Measurements from ENCODE around the gene RGL4.
"Not testable (repeated sequence)": the region's sequence is repeated elsewhere in the genome, so short reads cannot be mapped to it uniquely, and the experiment has no call there.

RGL4 gene

DNA sequence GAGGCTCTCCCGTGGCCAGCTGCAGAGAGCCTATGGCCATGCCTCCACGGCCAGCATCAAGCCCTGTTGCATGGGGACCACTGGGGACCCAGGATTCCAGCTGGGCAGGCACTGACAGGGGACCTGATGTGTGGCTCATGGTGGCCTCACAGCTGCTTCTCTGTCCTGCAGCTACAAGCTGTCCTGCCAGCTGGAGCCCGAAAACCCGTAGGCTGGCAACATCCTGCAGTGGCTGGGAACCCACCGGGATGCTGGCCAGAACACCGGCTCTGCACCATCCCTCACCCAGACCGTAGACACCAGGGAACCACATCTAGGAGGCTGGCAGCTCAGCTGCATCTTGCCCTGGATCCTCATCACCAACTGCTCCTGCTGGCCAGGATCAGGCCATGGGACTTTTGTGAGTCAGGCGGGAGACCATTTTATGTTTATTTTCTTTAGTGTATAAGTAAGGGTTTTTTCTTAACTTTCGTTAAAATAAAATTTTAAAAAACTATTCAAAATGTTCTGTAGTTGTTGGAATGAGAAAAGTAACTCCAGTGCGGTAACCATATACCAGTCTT, 7.9 kb downstream of the RGL4 start:
- DNase-seq (ENCODE audit: low spot score): no peak

DNA sequence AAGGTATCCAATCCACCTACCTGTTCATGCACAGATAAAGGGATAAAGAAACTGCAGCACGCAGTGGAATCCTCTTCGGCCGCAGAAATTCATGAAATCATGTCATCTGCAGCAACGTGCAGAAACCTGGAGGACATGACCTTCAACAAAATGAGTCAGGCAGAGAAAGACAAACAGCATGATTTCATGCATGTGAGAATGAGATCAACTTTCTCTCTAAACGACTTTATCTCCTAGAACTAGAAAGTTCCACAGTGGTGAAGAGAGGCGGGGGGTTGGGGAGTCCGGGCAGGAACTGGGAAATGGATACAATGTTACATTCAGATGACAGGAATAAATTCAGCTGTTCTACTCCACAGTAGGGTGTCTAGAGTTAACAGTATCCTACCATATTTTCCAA, 9.9 kb downstream of the RGL4 start:
- no peak for DNase-seq (ENCODE audit: low spot score)

DNA sequence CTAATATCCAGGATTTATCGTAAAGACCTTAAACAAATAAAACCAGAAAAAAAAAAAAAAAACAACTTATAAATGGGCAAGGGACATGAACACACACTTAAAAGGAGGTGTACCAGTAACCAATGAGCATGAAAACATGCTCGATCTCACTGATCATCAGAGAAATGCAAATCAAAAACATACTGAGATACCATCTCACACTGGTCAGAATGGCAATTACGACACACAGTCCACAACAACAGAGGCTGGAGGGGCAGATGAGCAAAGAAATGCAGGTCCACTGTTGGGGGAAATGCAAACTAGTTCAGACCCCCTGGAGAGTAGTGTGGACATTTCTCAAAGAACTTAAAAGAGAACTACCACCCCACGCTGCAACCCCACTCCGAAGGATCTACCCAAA, 13.2 kb downstream of the RGL4 start:
- no peak for DNase-seq (ENCODE audit: low spot score)

DNA sequence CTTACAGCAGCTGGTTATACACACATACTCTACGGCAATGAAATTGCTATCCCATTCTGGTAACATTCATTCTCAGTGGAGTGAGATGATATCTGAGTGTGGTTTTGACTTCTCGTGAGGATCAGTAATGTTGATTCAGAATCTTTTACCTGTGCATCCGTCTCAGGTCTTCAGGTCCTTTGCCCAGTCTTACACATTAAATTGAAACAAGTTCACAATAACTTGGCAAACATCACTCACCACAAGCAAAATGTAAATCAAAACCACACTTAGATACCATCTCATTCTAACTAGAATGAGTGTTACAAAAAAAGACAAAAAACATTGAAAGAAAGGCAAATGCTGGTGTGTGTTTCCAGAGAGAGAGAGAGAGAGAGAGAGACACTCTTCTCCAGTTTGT, 14.0 kb downstream of the RGL4 start:
- DNase-seq (ENCODE audit: low spot score): no peak

DNA sequence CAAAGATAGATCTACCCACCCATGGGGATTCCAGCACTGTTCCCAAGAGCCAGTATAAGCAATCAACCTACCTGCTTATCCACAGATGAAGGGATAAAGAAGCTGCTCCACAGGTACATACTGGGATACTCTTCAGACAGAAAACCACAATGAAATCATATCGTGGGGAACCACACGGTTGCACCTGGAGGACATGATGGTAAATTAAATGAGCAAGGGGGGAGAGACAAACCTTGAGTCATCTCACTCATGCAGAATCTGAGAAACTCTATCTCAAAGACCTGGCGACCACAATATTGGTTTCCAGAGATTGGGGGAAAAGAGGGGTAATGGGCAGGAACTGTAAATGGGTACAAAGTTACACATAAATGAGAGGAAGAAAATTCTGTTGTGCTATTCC, 14.5 kb downstream of the RGL4 start:
- no peak for DNase-seq (ENCODE audit: low spot score)

DNA sequence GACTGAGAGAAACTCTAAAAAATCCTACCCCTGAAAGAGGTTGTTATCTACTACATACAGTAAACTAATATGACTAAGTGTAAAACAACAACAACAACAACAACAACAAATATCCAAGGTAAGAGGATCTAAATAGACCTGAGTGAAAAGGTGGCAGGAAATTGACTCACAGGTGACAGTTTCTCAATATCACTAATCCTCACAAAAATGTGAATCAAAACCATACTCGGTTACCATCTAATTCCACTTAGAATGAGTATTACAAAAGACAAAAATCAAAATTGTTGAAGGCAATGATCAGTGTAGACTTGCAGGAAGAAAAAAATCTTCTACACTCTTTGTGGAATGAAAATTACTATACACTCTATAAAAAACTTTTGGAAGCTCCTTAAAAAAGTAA, 17.5 kb downstream of the RGL4 start:
- no peak for DNase-seq (ENCODE audit: low spot score)

DNA sequence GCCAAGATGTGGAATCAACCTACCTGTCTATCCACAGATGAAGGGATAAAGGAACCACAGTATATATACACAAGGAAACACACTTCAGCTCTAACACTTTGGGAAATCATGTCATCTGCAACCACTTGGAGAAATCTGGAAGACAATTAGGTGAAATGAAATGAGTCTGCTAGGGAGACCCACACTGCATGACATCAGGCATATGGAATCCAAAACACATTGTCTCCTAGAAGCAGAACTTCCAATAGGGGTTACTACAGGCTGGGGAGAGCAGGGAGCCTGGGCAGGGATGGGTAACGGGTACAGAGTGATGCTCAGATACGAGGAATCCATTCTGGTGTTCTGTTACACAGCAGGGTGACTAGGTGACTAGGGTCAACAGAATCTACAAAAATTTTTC, 18.3 kb downstream of the RGL4 start:
- no peak for DNase-seq (ENCODE audit: low spot score)

DNA sequence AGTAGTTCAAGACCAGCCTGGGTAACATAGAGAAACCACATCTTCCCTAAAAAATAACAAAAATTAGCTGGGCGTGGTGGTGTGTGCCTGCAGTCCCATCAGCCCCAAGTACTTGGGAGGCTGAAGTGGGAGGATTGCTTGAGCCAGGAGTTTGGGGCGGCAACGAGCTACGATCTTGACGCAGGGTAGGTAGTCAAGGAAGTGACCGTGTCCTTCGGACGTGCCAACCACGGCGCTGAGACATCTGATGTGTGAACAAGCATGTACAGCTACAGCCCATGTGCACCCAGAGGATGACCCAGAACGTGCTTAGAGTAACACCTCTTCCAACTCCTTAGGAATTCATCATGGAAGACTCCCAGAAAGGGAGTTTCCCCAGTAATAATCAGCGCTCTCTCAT, 21.4 kb downstream of the RGL4 start:
- DNase-seq (ENCODE audit: low spot score): no peak

DNA sequence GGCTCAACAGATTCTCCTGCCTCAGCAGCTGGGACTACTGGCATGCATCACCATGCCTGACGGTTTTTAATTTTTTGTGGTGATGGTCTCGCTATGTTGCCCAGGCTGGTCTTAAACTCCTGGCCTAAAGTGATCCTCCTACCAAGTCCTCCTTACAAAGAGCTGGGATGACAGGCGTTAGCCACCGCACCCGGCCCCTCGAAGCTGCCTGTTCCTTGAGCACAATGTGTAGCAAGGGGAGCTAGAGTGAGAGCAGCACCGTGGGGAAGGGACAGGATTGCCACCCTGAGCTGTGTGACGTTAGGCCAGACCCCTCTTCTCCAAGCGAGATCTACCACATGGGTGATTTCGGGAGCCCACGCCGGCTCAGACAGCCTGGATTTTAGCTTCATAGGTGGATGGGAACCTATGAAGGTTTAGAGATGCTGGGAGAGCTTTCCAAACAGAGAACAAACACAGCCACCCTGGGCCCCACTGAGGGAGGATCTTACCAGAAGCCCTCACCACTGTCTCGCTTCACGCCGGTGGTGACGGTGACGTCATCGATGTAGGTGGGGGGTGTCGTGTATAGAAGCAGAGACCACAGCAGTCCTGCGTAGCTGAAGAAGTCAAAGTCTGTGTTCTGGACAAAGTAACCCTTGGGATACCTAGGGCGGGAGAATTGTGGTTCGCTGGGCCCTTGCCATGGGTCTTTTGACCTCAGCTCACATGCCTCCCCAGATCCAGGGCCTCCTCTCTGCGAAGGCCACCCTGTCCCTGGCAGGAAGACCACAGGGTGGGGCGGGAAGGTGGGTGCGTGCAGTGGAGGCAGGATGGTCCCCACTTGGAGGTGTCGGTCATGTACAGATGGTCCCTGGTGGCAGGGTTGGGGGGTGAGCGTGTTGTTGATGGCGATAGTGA, 23.1 kb downstream of the RGL4 start:
- DNase-seq (ENCODE audit: low spot score): no peak

DNA sequence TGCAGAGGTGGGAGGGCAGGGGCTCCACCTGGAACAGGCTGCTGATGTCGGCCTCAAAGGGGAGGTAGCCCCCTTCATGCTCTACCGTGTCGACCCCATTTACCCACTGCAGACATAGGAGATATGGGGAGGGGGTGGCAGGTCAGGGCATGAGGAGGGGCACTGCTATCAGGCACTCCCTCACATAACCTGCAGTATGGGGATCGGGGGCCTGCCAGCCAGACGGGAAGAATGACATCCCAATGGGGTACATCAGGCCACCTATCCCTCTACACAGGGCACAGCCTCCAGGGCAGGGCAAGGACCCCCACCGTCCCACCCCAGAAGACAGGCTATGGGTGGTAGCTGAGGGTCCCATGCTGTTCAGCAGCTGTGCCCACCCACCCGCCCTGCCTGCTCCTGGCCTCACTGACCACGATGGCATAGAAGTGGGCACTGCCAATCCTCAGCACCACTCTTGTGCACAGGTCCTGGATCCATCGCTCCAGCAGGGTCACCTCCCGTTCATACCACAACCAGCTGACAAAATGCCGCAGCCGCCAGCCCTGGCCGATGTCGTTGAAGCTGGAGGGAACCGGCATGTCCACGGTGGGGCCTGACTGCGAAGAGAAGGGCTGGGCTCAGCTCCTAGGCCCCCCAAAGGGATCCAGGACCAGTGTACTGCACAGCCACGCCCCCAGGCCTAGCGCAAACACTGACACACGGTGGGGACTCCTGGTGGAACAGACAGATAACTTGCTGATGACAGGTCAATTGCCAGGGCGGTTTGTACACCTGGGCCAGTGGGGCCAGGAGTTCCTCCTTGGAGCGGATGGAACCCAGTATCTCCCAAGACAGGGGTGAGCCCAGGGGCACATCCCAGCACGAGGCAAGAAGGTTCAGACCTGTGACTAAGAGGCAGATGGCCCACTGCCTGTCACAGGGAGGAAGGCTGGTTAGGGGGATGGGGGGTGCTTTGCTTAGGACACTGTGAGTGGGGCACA, 24.1 kb downstream of the RGL4 start:
- DNase-seq (ENCODE audit: low spot score): no peak

DNA sequence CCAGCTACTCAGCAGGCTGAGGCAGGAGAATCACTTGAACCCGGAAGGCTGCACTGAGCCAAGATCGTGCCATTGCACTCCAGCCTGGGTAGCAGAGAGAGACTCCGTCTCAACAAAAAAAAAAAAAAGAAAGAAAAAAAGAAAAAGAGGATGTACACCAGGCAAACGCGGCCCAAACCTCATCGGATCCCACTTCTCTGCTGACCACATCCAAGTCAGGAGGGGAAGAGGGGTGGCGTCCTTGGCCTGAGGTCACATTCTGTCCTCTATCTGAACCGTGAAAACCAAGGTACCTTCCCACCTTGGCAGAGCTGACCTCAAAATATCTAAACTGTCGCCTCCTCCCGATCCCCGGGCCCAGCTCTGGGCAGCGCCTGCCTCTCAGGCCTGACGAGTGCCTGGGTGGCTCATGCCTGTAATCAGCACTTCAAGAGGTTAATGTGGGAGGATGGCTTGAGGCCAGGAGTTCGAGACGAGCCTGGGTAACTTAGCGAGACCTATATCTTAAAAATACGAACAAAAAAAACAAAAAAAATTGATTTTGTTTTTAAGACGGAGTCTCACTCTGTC, 25.1 kb downstream of the RGL4 start:
- no peak for DNase-seq (ENCODE audit: low spot score)

DNA sequence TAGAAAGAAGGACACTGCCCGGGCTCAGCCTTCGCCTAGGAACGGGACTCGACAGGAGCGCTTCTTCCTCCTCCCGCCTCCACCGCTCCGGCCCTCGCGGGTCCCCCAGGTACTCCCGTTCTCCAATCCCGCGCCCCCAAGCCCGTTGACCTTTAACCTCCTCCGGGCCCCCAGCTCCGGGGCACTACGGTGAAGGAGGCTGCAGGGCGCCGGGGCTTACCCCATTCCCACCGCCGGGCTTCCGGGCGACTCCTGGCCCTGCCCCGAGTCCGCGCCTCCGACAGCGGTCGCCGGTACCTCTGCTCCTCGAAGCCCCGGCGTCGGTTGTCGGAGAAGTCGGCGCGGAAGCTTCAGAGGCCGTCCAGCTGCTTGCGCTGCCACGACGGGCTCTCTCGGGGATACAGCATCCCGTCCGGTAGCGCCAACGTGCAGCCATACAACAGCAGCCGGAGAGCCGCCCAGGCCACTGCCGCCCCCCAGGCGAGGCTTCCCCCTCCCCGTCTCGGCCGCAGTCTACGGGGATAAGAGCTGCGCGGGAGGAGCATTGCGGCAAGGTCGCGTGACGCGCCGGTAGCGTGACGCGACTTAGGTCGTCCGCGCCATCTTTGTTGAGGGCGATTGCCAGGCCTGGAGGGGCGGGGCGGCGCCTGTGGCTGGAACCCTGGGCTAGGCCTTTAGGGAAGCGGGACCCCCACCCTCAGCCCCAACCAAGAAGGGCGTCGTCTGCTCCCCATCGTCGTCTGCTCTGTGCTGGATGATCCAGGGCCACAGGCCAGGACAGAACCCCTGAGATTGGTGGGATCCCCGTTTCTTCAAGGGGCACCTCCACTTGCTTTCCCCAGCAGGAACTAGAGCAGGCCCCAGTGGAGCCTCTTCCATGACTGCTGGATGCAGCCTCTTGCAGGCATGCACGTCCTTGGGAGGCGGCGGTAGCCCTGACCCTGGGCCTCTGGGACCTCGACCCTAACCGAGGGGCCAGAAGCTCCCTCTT, 26.3 kb downstream of the RGL4 start:
- DNase-seq (ENCODE audit: low spot score): peak; percentile 87

DNA sequence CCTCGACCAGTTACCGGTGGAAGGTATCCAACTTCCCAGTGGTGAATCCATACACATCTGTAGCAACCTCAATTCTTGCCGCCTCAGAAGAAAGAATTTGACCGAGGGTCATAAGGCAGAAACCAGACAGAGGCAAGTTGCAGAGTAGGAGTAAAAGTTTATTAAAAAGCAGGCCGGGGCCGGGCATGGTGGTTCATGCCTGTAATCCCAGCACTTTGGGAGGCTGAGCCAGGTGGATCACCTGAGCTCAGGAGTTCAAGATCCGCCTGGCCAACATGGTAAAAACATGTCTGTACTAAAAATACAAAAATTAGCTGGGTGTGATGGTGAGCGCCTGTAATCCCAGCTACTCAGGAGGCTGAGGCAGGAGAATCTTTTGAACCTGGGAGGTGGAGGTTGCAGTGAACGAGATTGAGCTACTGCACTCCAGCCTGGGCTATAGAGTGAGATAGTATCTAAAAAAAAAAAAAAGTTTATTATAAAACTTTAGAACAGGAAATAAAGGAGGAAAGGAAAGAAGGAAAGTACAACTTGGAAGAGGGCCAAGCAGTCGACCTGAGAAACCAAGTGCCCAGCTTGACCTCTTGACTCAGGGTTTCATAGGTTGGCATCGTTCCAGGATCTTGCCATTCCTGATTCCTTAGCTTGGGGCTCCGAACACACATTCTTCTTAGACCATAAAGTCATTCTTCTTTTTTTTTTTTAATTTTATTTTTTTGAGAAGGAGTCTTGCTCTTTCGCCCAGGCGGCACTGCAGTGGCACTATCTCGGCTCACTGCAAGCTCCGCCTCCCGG, 27.8 kb downstream of the RGL4 start:
- DNase-seq (ENCODE audit: low spot score): no peak

DNA sequence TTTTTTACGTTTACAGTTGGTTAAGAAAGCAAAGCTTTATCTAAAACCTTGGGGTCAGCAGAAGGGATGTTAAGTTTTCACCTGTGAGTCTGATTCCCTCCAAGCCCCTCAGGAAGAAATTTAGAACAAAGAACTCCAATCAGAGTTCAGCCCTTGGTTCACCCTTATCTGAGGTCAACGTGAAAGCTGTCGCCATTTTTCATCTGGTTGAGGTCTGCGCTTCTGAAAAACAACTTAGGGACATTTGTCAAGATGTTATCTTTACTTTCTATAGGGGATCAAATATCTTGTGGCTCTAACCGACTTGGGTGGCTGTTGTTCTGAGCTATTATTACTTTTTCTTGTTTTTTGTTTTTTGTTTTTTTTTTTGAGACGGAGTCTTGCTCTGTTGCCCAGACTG, 30.0 kb downstream of the RGL4 start:
- no peak for DNase-seq (ENCODE audit: low spot score)

DNA sequence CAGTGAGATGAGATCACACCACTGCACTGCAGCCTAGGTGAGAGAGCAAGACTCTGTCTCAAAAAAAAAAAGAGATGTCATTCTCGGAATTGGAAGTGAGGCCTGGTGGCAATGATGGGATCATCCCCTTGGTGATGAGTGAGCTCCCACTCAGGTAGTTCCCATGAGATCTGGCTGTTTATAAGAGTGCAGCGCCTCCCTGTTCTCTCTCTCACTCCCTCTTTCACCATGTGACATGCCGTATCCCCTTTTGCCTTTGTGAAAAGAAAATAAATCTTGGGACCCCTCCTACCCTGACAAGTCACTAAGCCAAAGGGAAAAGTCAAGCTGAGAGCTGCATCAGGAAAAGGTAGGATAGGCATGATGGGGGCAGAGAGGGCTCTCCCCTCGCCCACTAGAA, 31.3 kb downstream of the RGL4 start:
- no peak for DNase-seq (ENCODE audit: low spot score)

DNA sequence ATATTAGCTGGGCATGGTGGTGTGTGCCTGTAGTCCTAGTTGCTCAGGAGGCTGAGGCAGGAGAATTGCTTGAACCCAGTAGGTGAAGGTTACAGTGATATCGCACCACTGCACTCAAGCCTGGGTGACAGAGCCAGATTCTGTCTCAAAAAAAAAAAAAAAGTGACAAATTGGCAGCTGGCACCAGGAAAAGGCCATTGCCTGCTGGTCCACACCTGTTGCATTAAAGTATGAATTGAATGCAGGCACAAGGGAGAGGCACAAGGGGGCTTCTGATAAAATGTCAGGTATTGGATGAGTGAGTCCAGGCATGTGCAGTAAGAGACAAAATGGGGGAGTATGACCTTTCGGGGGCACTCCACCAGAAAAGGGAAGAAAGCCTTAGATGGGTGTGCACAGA, 31.9 kb downstream of the RGL4 start:
- DNase-seq (ENCODE audit: low spot score): no peak

DNA sequence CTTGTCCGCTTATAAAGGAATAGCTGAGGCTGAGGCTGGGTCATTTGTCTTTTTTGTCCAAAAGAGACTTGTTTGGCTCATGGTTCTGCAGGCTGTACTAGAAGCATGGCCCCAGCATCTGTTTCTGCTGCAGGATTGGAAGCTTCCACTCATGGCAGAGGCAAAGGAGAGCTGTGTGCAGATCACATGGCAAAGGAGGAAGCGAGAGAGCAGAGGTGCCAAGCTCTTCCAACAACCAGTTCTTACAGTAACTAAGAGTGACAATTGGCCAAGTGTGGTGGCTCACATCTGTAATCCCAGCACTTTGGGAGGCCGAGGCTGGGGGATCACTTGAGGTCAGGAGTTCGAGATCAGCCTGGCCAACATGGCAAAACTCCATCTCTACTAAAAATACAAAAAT, 37.3 kb downstream of the RGL4 start:
- DNase-seq (ENCODE audit: low spot score): not testable (repeated sequence)

DNA sequence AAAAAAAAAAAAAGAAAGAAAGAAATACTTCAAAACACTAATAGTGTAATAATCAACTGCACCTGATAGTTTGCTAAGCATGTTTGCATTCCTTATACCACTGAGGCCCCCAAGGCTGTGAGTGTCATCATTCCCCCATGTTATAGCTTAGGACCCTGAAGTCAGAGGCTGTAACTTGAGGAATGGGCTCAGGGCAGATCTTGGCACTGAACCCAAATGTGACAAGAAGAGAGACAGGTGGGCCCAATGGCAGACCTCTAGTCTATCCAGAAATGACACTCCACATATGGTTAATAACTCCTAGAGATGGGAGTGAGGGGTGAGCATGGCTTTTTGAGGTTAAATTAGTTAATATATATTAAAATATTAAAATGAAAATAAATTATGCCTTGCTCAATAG, 46.9 kb downstream of the RGL4 start:
- DNase-seq (ENCODE audit: low spot score): no peak

DNA sequence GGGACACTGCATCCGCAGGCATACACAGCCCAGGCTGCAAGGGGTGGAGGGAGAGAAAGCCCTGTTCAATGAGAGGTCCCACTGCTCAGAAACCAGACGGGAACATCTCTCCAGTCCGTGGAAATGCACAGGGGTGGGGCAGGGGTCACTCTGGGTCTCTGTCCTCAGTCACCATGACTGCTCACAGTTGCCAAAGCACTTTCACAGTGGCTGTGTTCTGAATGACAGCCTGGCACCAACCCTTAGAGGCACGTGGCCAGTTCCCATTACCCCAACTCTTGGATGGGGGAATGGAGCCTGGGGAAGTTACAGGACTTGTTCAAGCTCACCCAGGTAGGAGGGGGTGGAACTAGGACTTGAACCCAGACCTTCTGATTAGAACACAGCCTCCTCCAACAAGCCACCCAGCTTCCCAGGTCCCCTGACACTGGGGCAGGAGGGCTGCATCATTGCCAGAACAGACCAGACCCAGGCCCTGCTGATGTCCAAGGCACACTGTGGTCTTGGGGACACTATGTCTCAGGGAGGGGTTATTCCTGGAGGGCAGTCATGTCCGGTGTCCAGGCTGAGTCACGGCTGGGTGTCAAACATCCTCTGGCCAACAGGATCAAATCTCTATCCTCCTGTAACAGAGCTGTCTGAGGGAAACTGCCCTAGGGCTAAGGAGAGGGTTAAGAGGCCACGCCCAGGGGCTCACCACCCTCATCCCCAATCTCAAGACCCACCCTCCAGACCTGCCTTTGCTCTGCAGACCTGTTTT, 51.9 kb downstream of the RGL4 start:
- no peak for DNase-seq (ENCODE audit: low spot score)

All from putamen (tissue), 1 donor.